Lower lobe of right lung (tissue), 2 donors: ENCODE measurements around the gene C1GALT1C1L. TPM values are rescaled to one million over a fixed set of nuclear protein-coding genes. Genes with fewer than 3 reads are reported as not detected.
"Not testable (repeated sequence)": the region's sequence is repeated elsewhere in the genome, so short reads cannot be mapped to it uniquely, and the experiment has no call there.

Experiments
- ATAC-seq, 2 donors: fragments of 200-7000 bp; cut with Tn5 transposase; one replicate each; pipeline ENCODE4 v1.9.1; 2020 to 2022; ENCODE audit warnings: mild to moderate bottlenecking in 2 of 2, moderate library complexity in 2 of 2
- DNase-seq: peaks from one replicate; pipeline ENCODE4 v3.0.0-alpha.2; 2020
- H3K27ac ChIP-seq: fragments of 200-600 bp; one replicate; pipeline ENCODE4 v1.8.0; 2022
- H3K27me3 ChIP-seq: fragments of 200-600 bp; one replicate; pipeline ENCODE4 v1.8.0; 2022; ENCODE audit warnings: low read depth
- H3K36me3 ChIP-seq: fragments of 200-600 bp; one replicate; pipeline ENCODE4 v1.8.0; 2022; ENCODE audit warnings: mild to moderate bottlenecking
- H3K4me1 ChIP-seq: fragments of 200-600 bp; one replicate; pipeline ENCODE4 v1.8.0; 2022
- H3K4me3 ChIP-seq: fragments of 200-600 bp; one replicate; pipeline ENCODE4 v1.8.0; 2022; ENCODE audit warnings: mild to moderate bottlenecking
- H3K9me3 ChIP-seq: fragments of 200-600 bp; one replicate; pipeline ENCODE4 v1.8.0; 2022
- intact Hi-C: fragments of 100-400 bp; cut with DNase I; formaldehyde crosslinking; loops from one replicate; pipeline ENCODE4 v1.11.0; 2022
- total RNA-seq: library from RNA; stranded (reverse); fragmentation: NEBNext Ultra II Directional; extraction: Animal tissue kit (Norgen Biotek cat#: 25700); gene quantifications from one replicate; pipeline ENCODE4 v1.2.1, GENCODE V29; 2021
- TF ChIP-seq, protein P1 (sequence below): fragments of 200-600 bp; IDR thresholded peaks from one replicate; pipeline ENCODE4 v1.8.0; 2022; ENCODE audit warnings: antibody characterized with exemption, mild to moderate bottlenecking
- donor health status: DM: no; HTN: yes; CAD: no; lungs with severe emphysema.

C1GALT1C1L gene
- total RNA-seq, 1 donor from 2014 or later, result 0.44 TPM

DNA sequence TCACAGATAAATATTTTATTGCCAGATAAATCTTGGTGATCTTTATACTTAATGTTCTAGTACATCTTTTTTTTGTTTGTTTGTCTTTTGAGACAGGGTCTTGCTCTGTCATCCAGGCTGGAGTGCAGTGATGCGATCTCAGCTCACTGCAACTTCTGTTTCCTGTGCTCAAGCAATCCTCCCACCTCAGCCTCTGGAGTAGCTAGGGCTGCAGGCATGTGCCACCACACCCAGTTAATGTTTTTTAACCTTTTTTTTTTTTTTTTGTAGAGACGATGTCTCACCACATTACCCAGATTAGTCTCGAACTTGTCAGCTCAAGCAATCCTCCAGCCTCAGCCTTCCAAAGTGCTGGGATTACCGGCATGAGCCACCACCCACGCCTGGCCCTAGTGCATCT, 9.1 kb upstream of the C1GALT1C1L start:
- H3K36me3 ChIP-seq, result no peaks in the 10 kb centered on the region
- intact Hi-C loops, result no loop called here
- no peaks in the 10 kb centered on the region for H3K9me3 ChIP-seq
- no peaks in the 10 kb centered on the region for H3K4me1 ChIP-seq
- TF ChIP-seq, protein P1, sequence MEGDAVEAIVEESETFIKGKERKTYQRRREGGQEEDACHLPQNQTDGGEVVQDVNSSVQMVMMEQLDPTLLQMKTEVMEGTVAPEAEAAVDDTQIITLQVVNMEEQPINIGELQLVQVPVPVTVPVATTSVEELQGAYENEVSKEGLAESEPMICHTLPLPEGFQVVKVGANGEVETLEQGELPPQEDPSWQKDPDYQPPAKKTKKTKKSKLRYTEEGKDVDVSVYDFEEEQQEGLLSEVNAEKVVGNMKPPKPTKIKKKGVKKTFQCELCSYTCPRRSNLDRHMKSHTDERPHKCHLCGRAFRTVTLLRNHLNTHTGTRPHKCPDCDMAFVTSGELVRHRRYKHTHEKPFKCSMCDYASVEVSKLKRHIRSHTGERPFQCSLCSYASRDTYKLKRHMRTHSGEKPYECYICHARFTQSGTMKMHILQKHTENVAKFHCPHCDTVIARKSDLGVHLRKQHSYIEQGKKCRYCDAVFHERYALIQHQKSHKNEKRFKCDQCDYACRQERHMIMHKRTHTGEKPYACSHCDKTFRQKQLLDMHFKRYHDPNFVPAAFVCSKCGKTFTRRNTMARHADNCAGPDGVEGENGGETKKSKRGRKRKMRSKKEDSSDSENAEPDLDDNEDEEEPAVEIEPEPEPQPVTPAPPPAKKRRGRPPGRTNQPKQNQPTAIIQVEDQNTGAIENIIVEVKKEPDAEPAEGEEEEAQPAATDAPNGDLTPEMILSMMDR, result no peak
- H3K27me3 ChIP-seq, result no peaks in the 10 kb centered on the region
- no peak for DNase-seq
- no peak overlapping the region for H3K4me3 ChIP-seq
- no peak for ATAC-seq
- H3K27ac ChIP-seq, result no peak overlapping the region

GRCh38 chr2:43677783-43678182, 1.6 kb upstream of the C1GALT1C1L start:
- intact Hi-C loops, H3K36me3 ChIP-seq, H3K27ac ChIP-seq, H3K4me3 ChIP-seq, ATAC-seq, H3K9me3 ChIP-seq, H3K27me3 ChIP-seq, H3K4me1 ChIP-seq, DNase-seq: not testable (repeated sequence)

DNA sequence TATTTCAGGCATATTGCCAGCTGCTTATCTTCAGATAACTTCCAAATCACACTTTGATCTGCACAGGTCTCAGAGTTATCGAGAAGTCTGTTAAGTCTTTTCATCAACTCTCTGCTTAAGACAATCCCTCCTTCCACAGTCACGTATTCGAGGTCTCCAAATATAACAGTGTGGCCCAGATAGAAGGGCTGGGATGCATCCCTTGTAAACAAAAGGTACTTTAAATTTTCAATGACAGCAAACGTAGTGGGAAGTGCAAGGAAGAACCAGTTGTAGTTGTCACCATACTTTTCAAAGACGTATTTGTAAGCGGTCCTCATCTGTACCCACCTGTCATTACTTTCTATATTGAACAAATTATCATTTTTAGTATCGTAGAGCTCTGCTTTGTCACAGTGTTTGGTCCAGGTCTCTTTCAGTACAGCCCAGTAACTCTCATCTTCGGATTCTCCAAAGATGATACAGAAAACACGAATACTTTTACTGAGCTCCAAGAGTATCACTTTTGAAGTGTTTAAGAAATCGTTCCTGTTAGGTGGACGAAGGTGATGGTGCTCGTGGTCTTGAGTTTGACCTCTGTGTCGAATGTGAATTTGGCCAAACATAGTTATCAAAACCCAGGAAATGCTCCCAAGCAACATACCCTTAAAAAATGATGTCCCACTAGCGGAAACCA, 445 bp downstream of the C1GALT1C1L start:
- Histone ChIP-seq H3K9me3 (no peaks in the 10 kb centered on the region), H3K4me3 (peak overlapping the region; percentile 50), H3K4me1 (no peaks in the 10 kb centered on the region), H3K36me3 (peaks cover 4% of the 10 kb centered on the region), H3K27ac (no peak overlapping the region), H3K27me3 (no peaks in the 10 kb centered on the region)
- ATAC-seq (no peak), DNase-seq (no peak)
- intact Hi-C loops, result no loop called here
- TF ChIP-seq, protein P1, result no peak

GRCh38 chr2:43657241-43657640, 19.0 kb downstream of the C1GALT1C1L start:
- Histone ChIP-seq H3K27me3 (no peaks in the 10 kb centered on the region), H3K4me1 (peaks cover 4% of the 10 kb centered on the region), H3K9me3 (no peaks in the 10 kb centered on the region), H3K27ac (no peak overlapping the region), H3K36me3 (no peaks in the 10 kb centered on the region), H3K4me3 (no peak overlapping the region)
- DNase-seq, result no peak
- intact Hi-C loops, result no loop called here
- ATAC-seq, result no peak
- TF ChIP-seq, protein P1, result no peak

- no peak for ATAC-seq
- no peak overlapping the region for H3K4me3 ChIP-seq
- intact Hi-C loops, result no loop called here
Observed at GRCh38 chr2:43653506-43653905, 22.7 kb downstream of the C1GALT1C1L start.

More at GRCh38 chr2:43653506-43653905, 22.7 kb downstream of the C1GALT1C1L start:
- TF ChIP-seq, protein P1, result no peak
- Histone ChIP-seq H3K9me3 (no peaks in the 10 kb centered on the region), H3K27me3 (no peaks in the 10 kb centered on the region), H3K27ac (no peak overlapping the region), H3K4me1 (peaks cover 14% of the 10 kb centered on the region), H3K36me3 (no peaks in the 10 kb centered on the region)
- DNase-seq, result no peak
